ENCODE data around the gene DNHD1. TPM values are rescaled to one million over a fixed set of nuclear protein-coding genes. Genes with fewer than 3 reads are reported as not detected.

The DNHD1 gene
- total RNA-seq, 1 donor from 2014 or later: 17.3 TPM

DNA sequence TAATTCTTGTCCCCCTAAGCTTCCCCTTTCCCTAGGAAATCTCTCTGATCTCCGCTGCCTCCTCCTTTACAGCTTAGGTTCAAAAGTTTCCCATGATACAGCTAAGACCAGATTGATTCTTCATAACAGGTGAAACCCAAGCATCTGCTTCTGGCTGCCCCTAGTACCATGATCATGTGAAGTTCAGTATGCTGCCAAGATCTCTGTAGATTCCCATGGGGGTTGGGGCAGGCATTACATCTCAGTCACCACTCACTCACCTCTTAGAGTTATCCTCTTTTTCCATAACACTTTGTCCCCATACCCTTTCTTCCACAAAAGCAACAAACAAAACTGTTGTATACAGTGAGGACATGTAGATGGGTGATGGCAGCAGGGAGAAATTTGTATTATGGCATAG lies 62.3 kb downstream of the DNHD1 start:
- TF ChIP-seq CTCF (IDR thresholded peaks at IDR 0.05; ENCODE audit: unreplicated experiment): no peak
- no peak overlapping the region for H3K27ac Mint-ChIP-seq
- no peak overlapping the region for H3K4me3 Mint-ChIP-seq
- no peaks in the 10 kb centered on the region for H3K27me3 Mint-ChIP-seq (ENCODE audit: low read depth)
- H3K4me1 Mint-ChIP-seq: no peaks in the 10 kb centered on the region
- no peaks in the 10 kb centered on the region for H3K9me3 Mint-ChIP-seq
- no peak for DNase-seq (ENCODE audit: low spot score in 2 of 2, unreplicated experiment in 2 of 2)
- peaks cover 1% of the 10 kb centered on the region for H3K36me3 Mint-ChIP-seq

DNA sequence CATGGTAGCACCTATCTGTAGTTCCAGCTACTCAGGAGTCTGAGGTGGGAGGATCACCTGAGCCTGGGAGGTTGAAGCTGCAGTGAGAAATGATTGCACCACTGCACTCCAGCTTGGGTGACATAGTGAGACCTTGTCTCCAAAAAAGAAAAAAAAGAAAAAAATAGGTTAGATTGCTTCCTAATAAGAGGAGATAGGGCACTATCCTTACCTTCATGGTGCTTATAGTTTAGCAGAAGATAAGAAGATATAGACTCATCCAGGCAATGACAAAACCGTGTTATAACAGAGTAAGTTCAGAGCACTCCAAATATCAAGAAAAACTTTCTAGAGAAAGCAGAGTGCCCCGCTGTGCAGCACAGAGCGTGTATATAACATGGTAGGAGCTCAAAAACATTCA lies 64.2 kb downstream of the DNHD1 start:
- peaks cover 1% of the 10 kb centered on the region for H3K36me3 Mint-ChIP-seq
- no peaks in the 10 kb centered on the region for H3K9me3 Mint-ChIP-seq
- no peaks in the 10 kb centered on the region for H3K27me3 Mint-ChIP-seq (ENCODE audit: low read depth)
- no peak for DNase-seq (ENCODE audit: low spot score in 2 of 2, unreplicated experiment in 2 of 2)
- no peak overlapping the region for H3K27ac Mint-ChIP-seq
- no peak overlapping the region for H3K4me3 Mint-ChIP-seq
- no peaks in the 10 kb centered on the region for H3K4me1 Mint-ChIP-seq
- TF ChIP-seq CTCF (IDR thresholded peaks at IDR 0.05; ENCODE audit: unreplicated experiment): no peak

DNA sequence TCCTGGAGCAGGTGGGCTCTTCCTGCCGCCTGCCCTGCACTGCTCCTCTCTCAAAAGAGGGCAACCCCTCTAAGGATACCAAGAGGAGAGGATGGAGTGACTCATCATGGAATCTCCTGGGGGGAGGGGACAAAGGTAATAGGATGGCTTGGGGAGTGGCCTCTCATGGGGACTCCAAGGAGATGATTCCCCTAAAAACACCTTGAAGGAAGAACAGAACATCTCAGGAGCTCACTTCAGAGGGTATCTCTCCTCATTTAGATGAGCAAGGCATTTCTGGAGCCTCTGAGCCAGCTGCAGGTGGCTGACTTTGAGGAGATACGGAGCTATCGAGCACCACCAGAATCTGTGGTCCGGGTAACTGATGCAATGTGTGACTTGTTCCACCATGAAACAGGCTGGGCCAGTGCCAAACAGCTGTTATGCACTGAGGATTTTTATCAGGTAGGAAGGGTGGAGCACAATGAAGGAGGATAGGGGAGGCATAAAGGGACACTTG lies 66.1 kb downstream of the DNHD1 start:
- no peak overlapping the region for H3K27ac Mint-ChIP-seq
- no peaks in the 10 kb centered on the region for H3K27me3 Mint-ChIP-seq (ENCODE audit: low read depth)
- H3K4me3 Mint-ChIP-seq: no peak overlapping the region
- DNase-seq (ENCODE audit: low spot score in 2 of 2, unreplicated experiment in 2 of 2): no peak
- no peaks in the 10 kb centered on the region for H3K36me3 Mint-ChIP-seq
- TF ChIP-seq CTCF (IDR thresholded peaks at IDR 0.05; ENCODE audit: unreplicated experiment): no peak
- no peaks in the 10 kb centered on the region for H3K4me1 Mint-ChIP-seq
- no peaks in the 10 kb centered on the region for H3K9me3 Mint-ChIP-seq

DNA sequence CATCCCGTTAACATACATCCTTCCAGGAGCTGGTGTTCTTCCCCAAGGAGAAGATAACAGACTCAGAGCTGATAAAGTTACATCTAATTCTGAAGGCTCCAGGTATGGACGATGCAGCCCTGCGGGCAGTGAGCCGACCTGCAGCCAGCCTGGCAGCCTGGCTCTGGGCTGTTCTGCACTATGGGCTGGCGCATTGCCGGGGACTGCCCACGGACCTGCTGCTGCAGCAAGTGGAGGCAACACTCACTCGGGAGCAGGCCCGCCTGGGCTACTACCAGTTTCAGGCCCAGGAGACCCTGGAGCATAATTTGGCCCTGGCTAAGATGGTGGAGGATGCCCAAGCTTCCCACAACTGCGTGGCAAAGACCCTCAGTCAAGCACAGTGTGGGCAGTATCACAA lies 66.6 kb downstream of the DNHD1 start:
- no peak for TF ChIP-seq CTCF (IDR thresholded peaks at IDR 0.05; ENCODE audit: unreplicated experiment)
- no peak overlapping the region for H3K27ac Mint-ChIP-seq
- no peak for DNase-seq (ENCODE audit: low spot score in 2 of 2, unreplicated experiment in 2 of 2)

DNA sequence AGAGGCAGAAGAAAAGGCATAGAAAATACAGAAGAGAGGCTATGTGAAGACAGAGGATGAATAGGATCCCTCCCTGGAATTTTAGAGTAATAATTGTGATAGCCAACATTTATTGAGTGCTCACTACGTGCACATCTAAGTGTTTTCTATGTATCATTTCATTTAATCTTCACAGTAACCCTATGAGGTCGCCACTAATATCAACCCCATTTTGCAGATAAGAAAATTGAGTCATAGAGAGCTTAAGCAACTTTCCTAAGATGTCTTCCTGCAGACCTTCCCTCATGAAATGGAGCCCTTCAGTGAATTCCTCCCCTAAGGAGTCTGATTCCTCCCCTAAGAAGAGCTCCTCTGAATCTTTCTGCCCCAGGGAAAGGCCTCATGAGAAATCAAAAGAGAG lies 68.2 kb downstream of the DNHD1 start:
- Mint-ChIP-seq H3K27me3 (ENCODE audit: low read depth) (no peaks in the 10 kb centered on the region), H3K4me1 (no peaks in the 10 kb centered on the region), H3K4me3 (no peak overlapping the region), H3K27ac (no peak overlapping the region), H3K9me3 (no peaks in the 10 kb centered on the region), H3K36me3 (peaks cover 4% of the 10 kb centered on the region)
- no peak for TF ChIP-seq CTCF (IDR thresholded peaks at IDR 0.05; ENCODE audit: unreplicated experiment)
- DNase-seq (ENCODE audit: low spot score in 2 of 2, unreplicated experiment in 2 of 2): no peak

More for the DNA sequence above, 66.6 kb downstream of the DNHD1 start:
- Mint-ChIP-seq H3K4me3 (no peak overlapping the region), H3K27me3 (ENCODE audit: low read depth) (no peaks in the 10 kb centered on the region), H3K36me3 (no peaks in the 10 kb centered on the region), H3K4me1 (no peaks in the 10 kb centered on the region), H3K9me3 (no peaks in the 10 kb centered on the region)
